Activated B cell treated with CpG ODN at 0.5 μM for 24 hours (primary cell): ENCODE results near the gene CFAP141. TPM values are rescaled to one million over a fixed set of nuclear protein-coding genes. Genes with fewer than 3 reads are reported as not detected.

Experiments
- ATAC-seq: fragments of 200-7000 bp; cut with Tn5 transposase; one replicate; pipeline ENCODE4 v1.10.0; 2021; ENCODE audit warnings: low read depth, mild to moderate bottlenecking, moderate library complexity
- CTCF ChIA-PET: fragments of 350-600 bp; sonication (Branson Sonifier 250); formaldehyde crosslinking; loops from one replicate; lab custom pipeline; 2021; ENCODE audit warnings: antibody characterized with exemption; lab: Charles Lee
- POLR2A ChIA-PET: fragments of 350-600 bp; sonication (Branson Sonifier 250); formaldehyde crosslinking; loops from one replicate; lab custom pipeline; 2021; ENCODE audit warnings: antibody characterized with exemption; lab: Charles Lee
- DNase-seq: peaks from one replicate; pipeline ENCODE4 v3.0.0; 2022
- H3K27ac Mint-ChIP-seq: one replicate; pipeline ENCODE4 v1.8.0; 2020; ENCODE audit warnings: mixed read lengths
- H3K27me3 Mint-ChIP-seq: one replicate; pipeline ENCODE4 v1.8.0; 2021; ENCODE audit warnings: mixed read lengths
- H3K36me3 Mint-ChIP-seq: one replicate; pipeline ENCODE4 v1.8.0; 2021; ENCODE audit warnings: low read depth, mixed read lengths
- H3K4me1 Mint-ChIP-seq: one replicate; pipeline ENCODE4 v1.8.0; 2021; ENCODE audit warnings: mixed read lengths
- H3K4me3 Mint-ChIP-seq: one replicate; pipeline ENCODE4 v1.8.0; 2020; ENCODE audit warnings: mild to moderate bottlenecking, mixed read lengths
- H3K9me3 Mint-ChIP-seq: one replicate; pipeline ENCODE4 v1.8.0; 2020; ENCODE audit warnings: mixed read lengths
- intact Hi-C: fragments of 100-400 bp; cut with micrococcal nuclease; formaldehyde crosslinking; loops from one replicate; pipeline ENCODE4 v1.15.1; 2024
- total RNA-seq: library from RNA; stranded (reverse); gene quantifications from 2 replicates; pipeline ENCODE4 v1.2.3, GENCODE V29; 2022
- TF ChIP-seq, protein P1 (sequence below): fragments of 200-600 bp; IDR thresholded peaks from one replicate; pipeline ENCODE4 v1.8.0; 2022; ENCODE audit warnings: antibody characterized with exemption, mild to moderate bottlenecking

The CFAP141 gene
- total RNA-seq, 1 donor from 2014 or later: not detected

DNA sequence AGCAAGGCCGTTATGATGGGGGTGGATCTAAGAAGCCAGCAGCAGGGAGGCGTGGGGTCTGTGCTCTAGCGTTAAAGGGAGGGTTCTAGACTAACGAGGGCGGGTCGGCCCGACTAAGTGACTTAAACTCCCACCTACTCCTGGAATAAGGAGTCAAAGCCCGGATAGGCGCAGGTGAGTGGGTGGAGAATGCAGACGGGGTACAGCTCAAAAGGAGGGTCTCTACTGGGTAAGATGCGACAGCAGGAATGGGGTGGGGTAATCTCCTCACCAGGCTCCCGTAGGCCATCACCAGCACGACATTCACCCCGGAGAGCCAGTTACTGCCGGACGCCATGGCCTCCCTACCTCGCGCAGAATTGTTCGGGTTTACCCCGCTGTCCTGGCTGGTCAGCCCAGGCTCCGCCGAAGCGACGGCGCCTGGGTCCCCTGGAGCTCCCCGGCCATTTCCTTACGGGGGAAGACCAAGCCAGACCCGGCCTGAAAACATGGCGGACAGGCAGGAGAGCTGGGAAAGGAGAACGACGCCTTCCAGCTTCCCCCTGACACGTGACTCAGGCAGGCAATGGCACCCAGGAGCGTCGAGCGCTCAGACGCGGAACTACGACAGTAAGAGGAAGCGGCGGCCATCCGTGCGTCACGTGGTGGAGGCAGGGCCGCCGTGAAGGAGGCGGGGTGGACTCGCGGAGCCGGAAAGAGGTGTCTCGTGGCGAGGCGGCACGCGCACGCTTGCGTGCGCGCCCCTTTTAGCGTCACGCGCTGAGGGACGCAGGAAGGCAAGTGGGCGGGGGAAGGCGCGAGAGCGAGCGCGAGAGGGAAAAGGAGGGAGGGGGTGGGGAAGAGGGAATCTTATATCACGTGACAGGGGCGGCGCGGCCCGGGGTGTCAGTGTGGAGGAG is 14.2 kb upstream of the CFAP141 start, which contains the start of gene UBAP2L:
Gene UBAP2L, plus strand, starts transcription at position 885 of the 899 bp plus-strand sequence. CDS start 4,169 bp downstream, outside the sequence.
- H3K4me1 Mint-ChIP-seq: peaks cover 75% of the 10 kb centered on the region
- intact Hi-C loops: loop anchor here (1.0 to 2.0 kb wide), 7 partner anchors 37 to 430 kb away; partner anchors contain the start of genes DENND4B, HAX1 and UBE2Q1
- H3K27me3 Mint-ChIP-seq: no peaks in the 10 kb centered on the region
- peaks cover 58% of the 10 kb centered on the region for H3K36me3 Mint-ChIP-seq
- H3K4me3 Mint-ChIP-seq: peak within 1 kb of the TSS; percentile 99
- POLR2A ChIA-PET: interaction anchor here (0.5 to 3.5 kb wide), 15 partner anchors 9 to 493 kb away, joined by 3 to 31 read pairs (median 7); partner anchors contain the start of genes HAX1, INTS3 and RPS27
- peak; percentile 84 for ATAC-seq
- CTCF ChIA-PET: interaction anchor here (0.7 kb wide), 1 partner anchor 184 kb away, joined by 3 read pairs; no protein-coding TSS in a partner anchor
- peak; percentile 98 for DNase-seq
- H3K9me3 Mint-ChIP-seq: no peaks in the 10 kb centered on the region
- TF ChIP-seq, protein P1, sequence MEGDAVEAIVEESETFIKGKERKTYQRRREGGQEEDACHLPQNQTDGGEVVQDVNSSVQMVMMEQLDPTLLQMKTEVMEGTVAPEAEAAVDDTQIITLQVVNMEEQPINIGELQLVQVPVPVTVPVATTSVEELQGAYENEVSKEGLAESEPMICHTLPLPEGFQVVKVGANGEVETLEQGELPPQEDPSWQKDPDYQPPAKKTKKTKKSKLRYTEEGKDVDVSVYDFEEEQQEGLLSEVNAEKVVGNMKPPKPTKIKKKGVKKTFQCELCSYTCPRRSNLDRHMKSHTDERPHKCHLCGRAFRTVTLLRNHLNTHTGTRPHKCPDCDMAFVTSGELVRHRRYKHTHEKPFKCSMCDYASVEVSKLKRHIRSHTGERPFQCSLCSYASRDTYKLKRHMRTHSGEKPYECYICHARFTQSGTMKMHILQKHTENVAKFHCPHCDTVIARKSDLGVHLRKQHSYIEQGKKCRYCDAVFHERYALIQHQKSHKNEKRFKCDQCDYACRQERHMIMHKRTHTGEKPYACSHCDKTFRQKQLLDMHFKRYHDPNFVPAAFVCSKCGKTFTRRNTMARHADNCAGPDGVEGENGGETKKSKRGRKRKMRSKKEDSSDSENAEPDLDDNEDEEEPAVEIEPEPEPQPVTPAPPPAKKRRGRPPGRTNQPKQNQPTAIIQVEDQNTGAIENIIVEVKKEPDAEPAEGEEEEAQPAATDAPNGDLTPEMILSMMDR: no peak
- H3K27ac Mint-ChIP-seq: peak within 1 kb of the TSS; percentile 100

- no peak for ATAC-seq
- intact Hi-C loops: no loop called here
- H3K36me3 Mint-ChIP-seq: peaks cover 51% of the 10 kb centered on the region
- H3K27me3 Mint-ChIP-seq: no peaks in the 10 kb centered on the region
- H3K27ac Mint-ChIP-seq: peak overlapping the region; percentile 100
- no peaks in the 10 kb centered on the region for H3K9me3 Mint-ChIP-seq
- CTCF ChIA-PET: interaction anchor here (1.5 kb wide), 1 partner anchor 20 kb away, joined by 7 read pairs; no protein-coding TSS in a partner anchor
- no peak for DNase-seq
- POLR2A ChIA-PET: interaction anchor here (0.9 to 3.5 kb wide), 10 partner anchors 19 to 492 kb away, joined by 3 to 31 read pairs (median 9); partner anchors contain the start of genes HAX1, INTS3 and RPS27
- H3K4me1 Mint-ChIP-seq: peaks cover 67% of the 10 kb centered on the region
- TF ChIP-seq, protein P1: no peak
- H3K4me3 Mint-ChIP-seq: peak overlapping the region; percentile 99
These were observed 13.4 kb upstream of the CFAP141 start for GRCh38 chr1:154219541-154219940.

DNA sequence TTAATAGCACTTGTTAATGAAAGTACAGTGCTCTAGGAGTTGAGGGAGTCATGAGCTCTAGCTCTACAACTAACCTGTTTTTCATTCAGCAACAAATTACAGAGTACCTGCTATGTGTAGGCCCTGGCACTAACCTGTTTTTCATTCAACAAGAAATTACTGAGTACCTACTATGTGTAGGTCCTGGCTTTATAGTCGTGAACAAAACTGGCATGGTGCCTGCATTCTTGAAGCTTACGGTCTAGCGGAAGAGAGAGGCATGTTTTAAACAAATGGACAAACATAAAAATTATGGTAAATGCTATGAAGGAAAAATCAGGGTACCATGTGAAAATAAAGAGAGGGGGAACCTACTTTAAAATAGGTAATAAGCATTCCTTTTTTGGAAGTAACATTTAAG is 12.4 kb upstream of the CFAP141 start:
- TF ChIP-seq, protein P1: no peak
- no peak for DNase-seq
- ChIA-PET CTCF (interaction anchor here (1.4 to 1.5 kb wide), 2 partner anchors 19 to 116 kb away, joined by 4 to 7 read pairs; no protein-coding TSS in a partner anchor), POLR2A (interaction anchor here (0.6 to 3.5 kb wide), 4 partner anchors 168 to 436 kb away, joined by 3 to 27 read pairs (median 3); partner anchors contain the start of gene RPS27)
- Mint-ChIP-seq H3K9me3 (no peaks in the 10 kb centered on the region), H3K4me1 (peaks cover 61% of the 10 kb centered on the region), H3K27me3 (no peaks in the 10 kb centered on the region), H3K36me3 (peaks cover 52% of the 10 kb centered on the region), H3K27ac (peak overlapping the region; percentile 100), H3K4me3 (peak overlapping the region; percentile 99)
- no peak for ATAC-seq
- intact Hi-C loops: no loop called here

DNA sequence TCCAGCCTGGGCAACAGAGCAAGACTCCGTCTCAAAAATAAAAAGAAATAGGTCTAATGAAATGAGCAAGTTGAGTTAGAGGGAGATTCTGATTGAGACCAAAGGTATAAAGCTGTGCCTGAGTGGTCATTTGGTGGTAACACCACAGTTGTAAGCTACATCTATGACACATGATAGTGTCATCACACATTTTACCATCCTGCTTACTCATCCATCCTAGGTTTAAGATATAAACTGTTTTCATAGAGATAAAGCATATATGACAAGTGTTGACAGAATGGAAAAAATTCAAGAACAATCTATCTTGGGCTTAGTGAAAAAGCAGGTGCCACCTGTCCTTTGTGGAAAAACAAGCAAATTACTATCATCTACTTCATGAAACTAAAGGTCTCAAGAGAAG is 7.1 kb upstream of the CFAP141 start:
- TF ChIP-seq, protein P1: no peak
- ChIA-PET POLR2A (no interaction called here), CTCF (no interaction called here)
- no peaks in the 10 kb centered on the region for H3K9me3 Mint-ChIP-seq
- peaks cover 19% of the 10 kb centered on the region for H3K4me1 Mint-ChIP-seq
- intact Hi-C loops: no loop called here
- H3K36me3 Mint-ChIP-seq: peaks cover 68% of the 10 kb centered on the region
- no peak for DNase-seq
- no peak for ATAC-seq
- H3K27me3 Mint-ChIP-seq: no peaks in the 10 kb centered on the region
- H3K27ac Mint-ChIP-seq: peak overlapping the region; percentile 41
- no peak overlapping the region for H3K4me3 Mint-ChIP-seq

DNA sequence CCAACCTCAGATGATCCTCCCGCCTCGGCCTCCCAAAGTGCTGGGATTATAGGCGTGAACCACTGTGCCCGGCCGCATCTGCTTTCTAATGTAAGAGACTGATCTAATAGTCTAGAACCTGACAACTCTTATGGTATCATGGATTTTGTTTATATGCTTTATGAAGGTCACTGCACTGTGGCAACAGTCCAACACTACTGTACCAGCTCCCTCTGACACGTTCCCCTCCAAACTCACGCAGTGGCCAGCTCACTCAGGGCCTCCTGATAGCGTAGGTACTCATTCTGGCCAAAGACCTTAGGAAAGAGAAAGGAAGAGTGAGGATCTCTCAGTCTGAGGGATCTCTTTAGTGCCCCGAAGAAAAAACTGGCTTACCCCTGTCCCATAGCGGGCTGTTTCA is 6.0 kb upstream of the CFAP141 start:
- ChIA-PET POLR2A (no interaction called here), CTCF (no interaction called here)
- TF ChIP-seq, protein P1: no peak
- Mint-ChIP-seq H3K9me3 (no peaks in the 10 kb centered on the region), H3K36me3 (peaks cover 64% of the 10 kb centered on the region), H3K4me1 (peaks cover 8% of the 10 kb centered on the region), H3K4me3 (no peak overlapping the region), H3K27me3 (no peaks in the 10 kb centered on the region), H3K27ac (no peak overlapping the region)
- ATAC-seq (no peak), DNase-seq (no peak)
- intact Hi-C loops: no loop called here
